HCT116 (cell line): ENCODE measurements around the gene EPHB4. TPM values are rescaled to one million over a fixed set of nuclear protein-coding genes. Genes with fewer than 3 reads are reported as not detected.

Experiments
- ATAC-seq: fragments of 200-7000 bp; cut with Tn5 transposase; 2 replicates; pipeline ENCODE4 v1.9.1; 2020; ENCODE audit warnings: mild to moderate bottlenecking, moderate library complexity
- BruUV-seq: library from RNA; stranded (reverse); fragments of 400-500 nt; replicated peaks from 2 replicates; lab custom pipeline; 2021; lab: Mats Ljungman, UMichigan
- CTCF ChIA-PET: fragments of 300-600 bp; sonication (Branson Sonifier 250); formaldehyde crosslinking; loops from one replicate; lab custom pipeline; 2021; ENCODE audit warnings: antibody characterized with exemption; lab: Charles Lee
- POLR2A ChIA-PET: fragments of 300-600, 350-600 bp; sonication (Branson Sonifier 250); formaldehyde crosslinking; loops from one replicate; lab custom pipeline; 2021; ENCODE audit warnings: antibody characterized with exemption; lab: Charles Lee
- RAD21 ChIA-PET, 2 experiments: fragments of 300-600 bp; sonication (Branson Sonifier 250); formaldehyde crosslinking; loops; one replicate each; lab custom pipeline; 2023; ENCODE audit warnings: low total read pairs in 2 of 2; ENCODE audit not compliant: uncharacterized antibody in 2 of 2, unreplicated experiment in 2 of 2, low non-redundant PET in 1 of 2; lab: Charles Lee
- DNase-seq: peaks from one replicate; pipeline ENCODE4 v3.0.0-alpha.2; 2010; ENCODE audit warnings: low read depth, low spot score
- H2AFZ ChIP-seq: fragments of 200-600 bp; shearing (Covaris generic), sonication (generic); 2 replicates; pipeline ENCODE4 v1.6.1; 2017; ENCODE audit warnings: low read depth, mixed run types, mixed read lengths, antibody characterized with exemption, low read length; ENCODE audit not compliant: poor library complexity, severe bottlenecking
- H3K27ac ChIP-seq: 2 replicates; pipeline ENCODE4 v1.5.1; 2012; ENCODE audit warnings: low read depth, low read length
- H3K27me3 ChIP-seq: fragments of 200-600 bp; sonication (generic); 2 replicates; pipeline ENCODE4 v1.6.1; 2016; ENCODE audit warnings: mixed run types, low read length, mixed read lengths; ENCODE audit not compliant: insufficient read depth
- H3K36me3 ChIP-seq, 2 experiments: fragments of 200-500 bp in 1 of 2; fragments of 200-600 bp in 1 of 2; sonication (Bioruptor generic) in 1 of 2; sonication (generic) in 1 of 2; 2 replicates each; pipeline versions ENCODE4 v1.5.1 to v1.6.1; 2014 to 2016; ENCODE audit warnings: low read length in 2 of 2, inconsistent platforms in 1 of 2, mixed read lengths in 1 of 2, mixed run types in 1 of 2; ENCODE audit not compliant: insufficient read depth in 2 of 2, control insufficient read depth in 1 of 2
- H3K4me1 ChIP-seq, 2 experiments: fragments of 200-600 bp in 1 of 2; sonication (generic) in 1 of 2; 2 replicates each; pipeline versions ENCODE4 v1.5.1 to v1.6.1; 2012 to 2017; ENCODE audit warnings: low read length in 2 of 2, inconsistent platforms in 1 of 2, mild to moderate bottlenecking in 1 of 2, mixed read lengths in 1 of 2, mixed run types in 1 of 2, moderate library complexity in 1 of 2; ENCODE audit not compliant: insufficient read depth in 2 of 2, control insufficient read depth in 1 of 2
- H3K4me2 ChIP-seq: fragments of 200-600 bp; sonication (generic); 2 replicates; pipeline ENCODE4 v1.6.1; 2017; ENCODE audit warnings: mixed run types, low read length, mixed read lengths
- H3K4me3 ChIP-seq, 2 experiments: fragments of 200-600 bp in 1 of 2; sonication (generic) in 1 of 2; replicated peaks in 1 of 2; 2 replicates each; pipeline ENCODE4 v1.5.1; 2011 to 2016; ENCODE audit warnings: low read length in 2 of 2, control low read depth in 1 of 2, low read depth in 1 of 2, mild to moderate bottlenecking in 1 of 2, mixed read lengths in 1 of 2, mixed run types in 1 of 2
- H3K79me2 ChIP-seq: fragments of 200-600 bp; sonication (generic); 2 replicates; pipeline ENCODE4 v1.6.1; 2017; ENCODE audit warnings: mild to moderate bottlenecking, mixed run types, low read length, moderate library complexity, mixed read lengths; ENCODE audit not compliant: insufficient read depth
- H3K9ac ChIP-seq: fragments of 200-600 bp; sonication (generic); 2 replicates; pipeline ENCODE4 v1.6.1; 2016; ENCODE audit warnings: low read length, mixed read lengths
- H3K9me2 ChIP-seq: fragments of 200-600 bp; sonication (generic), shearing (Covaris generic); 2 replicates; pipeline ENCODE4 v1.6.1; 2017; ENCODE audit warnings: mixed run types, mild to moderate bottlenecking, moderate library complexity; ENCODE audit not compliant: insufficient read depth
- H3K9me3 ChIP-seq, 2 experiments: fragments of 200-500 bp in 1 of 2; fragments of 200-600 bp in 1 of 2; sonication (Bioruptor generic) in 1 of 2; sonication (generic) in 1 of 2; 2 replicates each; pipeline ENCODE4 v1.6.1; 2014 to 2017; ENCODE audit warnings: low read length in 2 of 2, mixed read lengths in 2 of 2, inconsistent platforms in 1 of 2, low read depth in 1 of 2, mild to moderate bottlenecking in 1 of 2, mixed run types in 1 of 2, moderate library complexity in 1 of 2; ENCODE audit not compliant: control insufficient read depth in 1 of 2, insufficient read depth in 1 of 2
- H4K20me1 ChIP-seq: fragments of 200-600 bp; sonication (generic), shearing (Covaris generic); 2 replicates; pipeline ENCODE4 v1.6.1; 2017; ENCODE audit warnings: mixed run types, mild to moderate bottlenecking, moderate library complexity; ENCODE audit not compliant: insufficient read depth
- ELF1 ChIP-seq: IDR thresholded peaks from 2 replicates; pipeline ENCODE4 v1.6.1; 2012; ENCODE audit warnings: low read depth, borderline replicate concordance
- EZH2 ChIP-seq: fragments of 200-600 bp; sonication (generic); IDR thresholded peaks from 2 replicates; pipeline ENCODE4 v1.6.1; 2017; ENCODE audit warnings: antibody characterized with exemption, mixed run types
- SIN3A ChIP-seq: IDR thresholded peaks from 2 replicates; pipeline ENCODE4 v1.6.1; 2012; ENCODE audit warnings: low read depth
- TCF7L2 ChIP-seq: IDR thresholded peaks from 2 replicates; pipeline ENCODE4 v1.7.0; 2011; ENCODE audit warnings: borderline replicate concordance, inconsistent platforms; ENCODE audit not compliant: insufficient read depth, insufficient read length; ENCODE audit errors: extremely low read depth
- YY1 ChIP-seq: IDR thresholded peaks from 2 replicates; pipeline ENCODE4 v1.6.1; 2011; ENCODE audit warnings: low read length, low read depth, moderate library complexity, mild to moderate bottlenecking; ENCODE audit not compliant: insufficient replicate concordance; ENCODE audit errors: extremely low read depth
- ZFX ChIP-seq: fragments of 450-650 bp; IDR thresholded peaks from 2 replicates; pipeline ENCODE4 v1.6.1; 2017
- ZNF274 ChIP-seq: fragments of 200-500 bp; sonication (Bioruptor generic); IDR thresholded peaks from 2 replicates; pipeline ENCODE4 v1.6.1; 2014; ENCODE audit warnings: mild to moderate bottlenecking, low read depth, low read length, inconsistent platforms
- intact Hi-C: fragments of 100-400 bp; cut with micrococcal nuclease; formaldehyde crosslinking; loops from 2 replicates; pipeline ENCODE4 v1.10.0; 2022
- total RNA-seq: library from RNA; stranded (reverse); gene quantifications from one replicate; pipeline ENCODE4 v1.2.1, GENCODE V29; 2021; ENCODE audit not compliant: unreplicated experiment
- TF ChIP-seq, protein P1 (sequence below): IDR thresholded peaks from 2 replicates; pipeline ENCODE4 v1.6.1; 2012; ENCODE audit warnings: low read depth
- TF ChIP-seq, protein P2 (sequence below): IDR thresholded peaks from 2 replicates; pipeline ENCODE4 v1.6.1; 2011; ENCODE audit warnings: mild to moderate bottlenecking, low read length, moderate library complexity; ENCODE audit not compliant: insufficient replicate concordance; ENCODE audit errors: extremely low read depth
- TF ChIP-seq, protein P3 (sequence below): IDR thresholded peaks from 2 replicates; pipeline ENCODE4 v1.6.1; 2012
- TF ChIP-seq, protein P4 (sequence below), 3 experiments: fragments of 200-600 bp in 1 of 3; sonication (generic) in 1 of 3; IDR thresholded peaks in 2 of 3; conservative IDR thresholded peaks in 1 of 3; 2 replicates each; pipeline ENCODE4 v1.5.1; 2012 to 2017; ENCODE audit warnings: low read depth in 2 of 3, low read length in 2 of 3, antibody characterized with exemption in 1 of 3, borderline replicate concordance in 1 of 3, control low read depth in 1 of 3, mild to moderate bottlenecking in 1 of 3, mixed read lengths in 1 of 3, mixed run types in 1 of 3, moderate library complexity in 1 of 3; ENCODE audit not compliant: insufficient read depth in 1 of 3

The EPHB4 gene
- total RNA-seq, 1 experiment from 2014 or later: 61.1 TPM

DNA sequence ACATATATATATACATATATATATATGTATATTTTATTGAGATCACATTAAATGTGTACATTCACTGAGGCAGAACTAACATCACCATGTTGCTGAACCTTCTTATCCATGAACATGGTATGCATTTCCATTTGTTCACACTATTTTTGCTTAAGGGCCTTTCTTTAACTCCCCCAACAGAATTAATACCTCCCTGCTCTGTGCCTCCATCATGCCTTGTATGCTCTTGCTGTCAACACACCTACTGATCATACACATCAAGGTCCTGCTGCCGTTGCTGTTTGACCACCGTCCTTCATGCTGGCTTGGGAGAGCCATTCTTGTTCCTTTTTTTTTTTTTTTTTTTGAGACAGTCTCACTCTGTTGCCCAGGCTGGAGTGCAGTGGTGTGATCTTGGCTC is 43.5 kb downstream of the EPHB4 start:
- ChIA-PET POLR2A (no interaction called here), RAD21 (no interaction called here), CTCF (no interaction called here)
- Histone ChIP-seq H3K27ac (no peak overlapping the region), H3K79me2 (no peaks in the 10 kb centered on the region), H3K9me2 (no peaks in the 10 kb centered on the region), H2AFZ (no peak overlapping the region), H3K4me2 (no peak overlapping the region), H4K20me1 (no peaks in the 10 kb centered on the region), H3K4me3 (no peak overlapping the region), H3K36me3 (no peaks in the 10 kb centered on the region), H3K9me3 (no peaks in the 10 kb centered on the region; a peak in 1 of 4 replicates), H3K4me1 (0 out of 4 replicates have a peak, but pooled peaks cover 0 to under 1% of the 10 kb centered on the region in 2 experiments), H3K27me3 (no peaks in the 10 kb centered on the region), H3K9ac (no peak overlapping the region)
- no TSS peak for BruUV-seq
- ATAC-seq: no peak
- no peak for DNase-seq
- intact Hi-C loops: no loop called here
- TF ChIP-seq ELF1: no peak
- TF ChIP-seq, protein P1, sequence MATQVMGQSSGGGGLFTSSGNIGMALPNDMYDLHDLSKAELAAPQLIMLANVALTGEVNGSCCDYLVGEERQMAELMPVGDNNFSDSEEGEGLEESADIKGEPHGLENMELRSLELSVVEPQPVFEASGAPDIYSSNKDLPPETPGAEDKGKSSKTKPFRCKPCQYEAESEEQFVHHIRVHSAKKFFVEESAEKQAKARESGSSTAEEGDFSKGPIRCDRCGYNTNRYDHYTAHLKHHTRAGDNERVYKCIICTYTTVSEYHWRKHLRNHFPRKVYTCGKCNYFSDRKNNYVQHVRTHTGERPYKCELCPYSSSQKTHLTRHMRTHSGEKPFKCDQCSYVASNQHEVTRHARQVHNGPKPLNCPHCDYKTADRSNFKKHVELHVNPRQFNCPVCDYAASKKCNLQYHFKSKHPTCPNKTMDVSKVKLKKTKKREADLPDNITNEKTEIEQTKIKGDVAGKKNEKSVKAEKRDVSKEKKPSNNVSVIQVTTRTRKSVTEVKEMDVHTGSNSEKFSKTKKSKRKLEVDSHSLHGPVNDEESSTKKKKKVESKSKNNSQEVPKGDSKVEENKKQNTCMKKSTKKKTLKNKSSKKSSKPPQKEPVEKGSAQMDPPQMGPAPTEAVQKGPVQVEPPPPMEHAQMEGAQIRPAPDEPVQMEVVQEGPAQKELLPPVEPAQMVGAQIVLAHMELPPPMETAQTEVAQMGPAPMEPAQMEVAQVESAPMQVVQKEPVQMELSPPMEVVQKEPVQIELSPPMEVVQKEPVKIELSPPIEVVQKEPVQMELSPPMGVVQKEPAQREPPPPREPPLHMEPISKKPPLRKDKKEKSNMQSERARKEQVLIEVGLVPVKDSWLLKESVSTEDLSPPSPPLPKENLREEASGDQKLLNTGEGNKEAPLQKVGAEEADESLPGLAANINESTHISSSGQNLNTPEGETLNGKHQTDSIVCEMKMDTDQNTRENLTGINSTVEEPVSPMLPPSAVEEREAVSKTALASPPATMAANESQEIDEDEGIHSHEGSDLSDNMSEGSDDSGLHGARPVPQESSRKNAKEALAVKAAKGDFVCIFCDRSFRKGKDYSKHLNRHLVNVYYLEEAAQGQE: no peak
- TF ChIP-seq ZFX: no peak
- TF ChIP-seq EZH2: no peak
- TF ChIP-seq, protein P2, sequence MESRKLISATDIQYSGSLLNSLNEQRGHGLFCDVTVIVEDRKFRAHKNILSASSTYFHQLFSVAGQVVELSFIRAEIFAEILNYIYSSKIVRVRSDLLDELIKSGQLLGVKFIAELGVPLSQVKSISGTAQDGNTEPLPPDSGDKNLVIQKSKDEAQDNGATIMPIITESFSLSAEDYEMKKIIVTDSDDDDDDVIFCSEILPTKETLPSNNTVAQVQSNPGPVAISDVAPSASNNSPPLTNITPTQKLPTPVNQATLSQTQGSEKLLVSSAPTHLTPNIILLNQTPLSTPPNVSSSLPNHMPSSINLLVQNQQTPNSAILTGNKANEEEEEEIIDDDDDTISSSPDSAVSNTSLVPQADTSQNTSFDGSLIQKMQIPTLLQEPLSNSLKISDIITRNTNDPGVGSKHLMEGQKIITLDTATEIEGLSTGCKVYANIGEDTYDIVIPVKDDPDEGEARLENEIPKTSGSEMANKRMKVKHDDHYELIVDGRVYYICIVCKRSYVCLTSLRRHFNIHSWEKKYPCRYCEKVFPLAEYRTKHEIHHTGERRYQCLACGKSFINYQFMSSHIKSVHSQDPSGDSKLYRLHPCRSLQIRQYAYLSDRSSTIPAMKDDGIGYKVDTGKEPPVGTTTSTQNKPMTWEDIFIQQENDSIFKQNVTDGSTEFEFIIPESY: no peak
- TF ChIP-seq SIN3A: no peak
- TF ChIP-seq TCF7L2: no peak
- TF ChIP-seq, protein P3, sequence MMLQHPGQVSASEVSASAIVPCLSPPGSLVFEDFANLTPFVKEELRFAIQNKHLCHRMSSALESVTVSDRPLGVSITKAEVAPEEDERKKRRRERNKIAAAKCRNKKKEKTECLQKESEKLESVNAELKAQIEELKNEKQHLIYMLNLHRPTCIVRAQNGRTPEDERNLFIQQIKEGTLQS: no peak
- no peak for TF ChIP-seq ZNF274
- no peak for TF ChIP-seq YY1
- TF ChIP-seq, protein P4, sequence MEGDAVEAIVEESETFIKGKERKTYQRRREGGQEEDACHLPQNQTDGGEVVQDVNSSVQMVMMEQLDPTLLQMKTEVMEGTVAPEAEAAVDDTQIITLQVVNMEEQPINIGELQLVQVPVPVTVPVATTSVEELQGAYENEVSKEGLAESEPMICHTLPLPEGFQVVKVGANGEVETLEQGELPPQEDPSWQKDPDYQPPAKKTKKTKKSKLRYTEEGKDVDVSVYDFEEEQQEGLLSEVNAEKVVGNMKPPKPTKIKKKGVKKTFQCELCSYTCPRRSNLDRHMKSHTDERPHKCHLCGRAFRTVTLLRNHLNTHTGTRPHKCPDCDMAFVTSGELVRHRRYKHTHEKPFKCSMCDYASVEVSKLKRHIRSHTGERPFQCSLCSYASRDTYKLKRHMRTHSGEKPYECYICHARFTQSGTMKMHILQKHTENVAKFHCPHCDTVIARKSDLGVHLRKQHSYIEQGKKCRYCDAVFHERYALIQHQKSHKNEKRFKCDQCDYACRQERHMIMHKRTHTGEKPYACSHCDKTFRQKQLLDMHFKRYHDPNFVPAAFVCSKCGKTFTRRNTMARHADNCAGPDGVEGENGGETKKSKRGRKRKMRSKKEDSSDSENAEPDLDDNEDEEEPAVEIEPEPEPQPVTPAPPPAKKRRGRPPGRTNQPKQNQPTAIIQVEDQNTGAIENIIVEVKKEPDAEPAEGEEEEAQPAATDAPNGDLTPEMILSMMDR (IDR thresholded peaks at IDR 0.05 in 2 of 3, conservative IDR thresholded peaks at IDR 0.05 in 1 of 3; ENCODE audit: borderline replicate concordance in 1 of 3, insufficient read depth in 1 of 3, low read depth in 2 of 3, low read length in 2 of 3): no peak
